GM18861 (cell line): ENCODE data around the gene XAGE5.
"Not testable (repeated sequence)": the region's sequence is repeated elsewhere in the genome, so short reads cannot be mapped to it uniquely, and the experiment has no call there.

Experiments used
- ATAC-seq: cut with Tn5 transposase; IDR thresholded peaks from one replicate; pipeline ENCODE4 v1.9.1; 2021; ENCODE audit not compliant: unreplicated experiment

Gene XAGE5

GRCh38 chrX:52811065-52811625 lies at the start of gene XAGE5:
XAGE5 (plus strand) TSS chrX:52811287; CDS start chrX:52812567, 1,280 bp downstream.
- ATAC-seq = no peak

- ATAC-seq = not testable (repeated sequence)
These were observed 45.1 kb upstream of the XAGE5 start for GRCh38 chrX:52765983-52766382.

DNA sequence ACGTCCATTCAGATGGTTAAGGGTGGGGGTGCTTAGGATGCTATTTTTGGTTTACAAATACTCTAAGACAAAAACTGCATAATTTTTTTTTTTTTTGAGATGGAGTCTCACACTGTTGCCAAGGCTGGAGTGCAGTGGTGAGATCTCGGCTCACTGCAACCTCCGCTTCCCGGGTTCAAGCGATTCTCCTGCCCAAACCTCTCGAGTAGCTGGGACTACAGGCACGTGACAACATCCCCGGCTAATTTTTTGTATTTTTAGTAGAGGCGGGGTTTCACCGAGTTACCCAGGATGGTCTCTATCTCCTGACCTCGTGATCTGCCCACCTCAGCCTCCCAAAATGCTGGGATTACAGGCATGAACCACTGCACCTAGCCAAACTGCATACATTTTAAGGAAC lies 37.6 kb upstream of the XAGE5 start:
- not testable (repeated sequence) for ATAC-seq

DNA sequence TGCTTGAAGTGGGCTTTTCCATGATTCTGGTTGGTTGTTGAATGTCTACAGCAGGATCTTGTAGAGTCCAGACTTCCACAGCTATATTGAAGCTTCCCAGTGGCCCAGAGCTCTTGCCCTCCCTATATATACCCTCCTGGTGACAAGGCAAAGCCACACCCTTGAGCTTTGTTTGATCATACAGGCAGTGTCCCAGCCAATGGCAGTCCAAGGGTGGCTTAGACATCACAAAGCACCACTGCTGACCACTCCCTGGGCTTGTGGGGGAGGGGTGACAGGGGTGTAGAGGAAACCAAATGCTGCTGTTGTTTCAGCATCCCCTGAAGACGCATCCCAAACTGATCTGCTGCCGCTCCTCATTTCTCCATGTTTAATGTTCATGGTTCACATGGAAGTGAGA lies 13.8 kb upstream of the XAGE5 start, which contains the start of gene SPANXN5:
Gene SPANXN5 (minus strand): TSS at position 101 of the 400 bp plus-strand sequence. CDS start 79 bp downstream, at position 22.
- ATAC-seq = not testable (repeated sequence)

GRCh38 chrX:52804876-52805275 lies 6.2 kb upstream of the XAGE5 start:
- not testable (repeated sequence) for ATAC-seq

DNA sequence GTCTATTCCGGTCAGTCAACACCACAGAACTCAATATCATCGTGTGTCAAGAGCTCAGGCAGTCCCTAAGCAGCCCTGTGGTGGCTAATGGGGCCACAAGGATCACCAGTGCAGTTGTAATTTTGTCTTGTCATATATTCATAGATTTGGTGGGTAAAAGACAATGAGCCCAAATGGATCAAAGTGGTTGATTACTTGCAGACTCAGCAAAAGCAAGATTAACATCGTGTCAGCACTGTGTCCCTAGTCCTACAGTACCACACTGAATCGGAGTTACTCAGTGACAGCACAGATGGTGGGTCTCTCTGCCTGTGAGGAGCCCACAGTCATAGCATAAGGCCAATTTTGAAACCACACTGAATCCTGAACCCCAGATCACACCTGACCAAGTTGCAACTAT lies 8.7 kb downstream of the XAGE5 start:
- no peak for ATAC-seq

- ATAC-seq = no peak
These were observed 10.1 kb downstream of the XAGE5 start for GRCh38 chrX:52821079-52821760.

- no peak for ATAC-seq
These were observed 13.5 kb downstream of the XAGE5 start for GRCh38 chrX:52824608-52825007.

DNA sequence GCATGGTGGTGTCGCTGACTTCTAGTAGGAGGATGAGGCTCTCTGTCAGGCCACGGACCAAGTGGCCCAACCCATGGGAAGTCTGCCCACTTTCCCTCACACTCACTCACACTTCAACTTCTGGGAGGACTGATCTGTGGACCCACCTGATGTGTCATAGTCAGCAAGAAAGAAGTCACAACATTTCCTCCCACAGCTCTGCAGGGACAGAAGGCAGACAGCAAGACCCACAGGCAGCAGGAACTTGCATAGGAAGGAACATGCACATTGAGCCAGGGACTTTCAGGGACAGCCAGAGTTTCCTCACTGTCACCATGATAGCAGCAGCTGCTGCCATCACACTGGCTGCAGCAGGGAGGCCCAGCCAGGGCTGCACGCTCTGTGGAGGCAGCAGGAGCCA lies 19.5 kb downstream of the XAGE5 start:
- no peak for ATAC-seq

DNA sequence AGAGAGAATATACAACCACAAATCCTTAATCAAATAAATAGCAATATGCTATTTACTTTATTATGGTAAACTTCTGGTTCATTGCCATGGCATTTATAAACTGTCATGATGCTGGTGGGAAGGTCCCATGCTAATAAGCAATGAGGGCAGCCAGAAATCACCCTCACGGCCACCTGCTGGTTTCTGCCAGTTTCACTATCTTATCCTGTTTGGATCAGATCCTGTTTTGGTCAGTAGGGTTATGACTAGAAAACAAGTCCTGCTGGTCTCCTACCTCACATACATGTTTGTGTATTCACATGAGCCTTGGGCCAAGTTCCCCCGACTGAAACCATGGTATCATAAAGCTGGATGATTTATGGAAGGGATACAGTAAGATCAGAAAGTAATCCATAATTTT lies 28.1 kb downstream of the XAGE5 start:
- no peak for ATAC-seq

GRCh38 chrX:52843619-52844018 lies 32.5 kb downstream of the XAGE5 start:
- not testable (repeated sequence) for ATAC-seq

- ATAC-seq = no peak
These were observed 41.2 kb downstream of the XAGE5 start for GRCh38 chrX:52852110-52852860.

- ATAC-seq = not testable (repeated sequence)
These were observed 46.0 kb downstream of the XAGE5 start for GRCh38 chrX:52856991-52857525.

GRCh38 chrX:52865343-52865998 lies 54.4 kb downstream of the XAGE5 start:
- no peak for ATAC-seq
